GM12891 (cell line): ENCODE data around the gene IMMP2L.

Source experiments
- DNase-seq: peaks from one replicate; pipeline ENCODE4 v3.0.0; 2011; ENCODE audit warnings: low spot score; ENCODE audit not compliant: insufficient read length
- FAIRE-seq: peaks from 2 replicates; lab custom pipeline; 2011; peaks lifted over from hg19 to GRCh38; lab: Jason Lieb, UNC
- PAX5 ChIP-seq: IDR thresholded peaks from 2 replicates; pipeline ENCODE4 v1.6.1; 2011; ENCODE audit warnings: low read length, moderate library complexity, mild to moderate bottlenecking; ENCODE audit not compliant: insufficient read depth, severe bottlenecking
- POLR2A ChIP-seq: IDR thresholded peaks from 2 replicates; pipeline ENCODE4 v1.6.1; 2011; ENCODE audit warnings: low read depth, low read length, control low read depth
- POLR2AphosphoS5 ChIP-seq: IDR thresholded peaks from 2 replicates; pipeline ENCODE4 v1.6.1; 2011; ENCODE audit warnings: low read depth, low read length, control low read depth
- POU2F2 ChIP-seq: IDR thresholded peaks from 2 replicates; pipeline ENCODE4 v1.6.1; 2011; ENCODE audit warnings: low read depth, mild to moderate bottlenecking, control low read depth, low read length, moderate library complexity
- SPI1 ChIP-seq: IDR thresholded peaks from 2 replicates; pipeline ENCODE4 v1.6.1; 2011; ENCODE audit warnings: low read depth, low read length, control low read depth
- TAF1 ChIP-seq: IDR thresholded peaks from 2 replicates; pipeline ENCODE4 v1.6.1; 2011; ENCODE audit warnings: low read depth, low read length, control low read depth

Gene IMMP2L

DNA sequence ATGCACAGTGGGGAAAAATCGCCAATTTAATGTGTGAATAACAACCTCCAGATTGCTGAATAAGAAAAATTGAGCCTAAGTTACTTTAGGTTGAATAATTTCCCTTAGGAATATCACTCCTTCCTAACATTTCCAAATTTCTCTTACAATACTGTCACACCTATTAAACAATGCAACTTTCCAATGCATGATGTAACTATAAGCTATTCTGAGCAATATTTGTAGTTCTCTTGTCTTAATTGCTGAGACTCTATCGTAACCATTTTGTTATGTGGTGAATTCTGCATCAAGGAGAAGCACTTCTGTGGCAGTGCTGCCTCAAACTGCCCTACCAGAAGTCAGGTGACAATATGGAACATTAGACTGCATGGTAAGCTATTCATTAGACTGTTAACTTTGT lies 858.1 kb downstream of the IMMP2L start:
- DNase-seq, result no peak
- no peak for FAIRE-seq

DNA sequence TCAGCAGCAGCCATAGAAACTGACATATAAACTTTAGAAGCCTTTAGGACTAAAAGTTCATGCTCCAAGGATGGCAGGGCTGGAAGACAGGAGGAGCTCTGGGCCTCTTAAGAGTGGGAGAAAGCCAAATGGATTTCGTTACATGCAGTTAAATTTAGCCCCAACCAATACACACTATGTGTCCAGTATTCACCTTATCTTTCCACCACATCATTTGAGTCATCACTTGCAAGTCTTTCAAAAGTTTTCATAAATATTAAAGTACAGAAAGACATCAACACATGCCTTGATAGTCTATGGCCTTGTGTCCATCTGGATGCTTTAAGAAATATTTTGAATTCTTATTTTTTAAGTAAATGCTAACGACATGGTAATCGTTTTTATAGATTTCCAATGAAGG lies 863.7 kb downstream of the IMMP2L start:
- DNase-seq, result no peak
- TF ChIP-seq POU2F2 (no peak), POLR2A (no peak), POLR2AphosphoS5 (no peak), PAX5 (no peak), TAF1 (no peak), SPI1 (no peak)
- FAIRE-seq, result no peak

More for the DNA sequence above, 858.1 kb downstream of the IMMP2L start:
- no peak for TF ChIP-seq SPI1
- no peak for TF ChIP-seq POU2F2
- no peak for TF ChIP-seq POLR2AphosphoS5
- TF ChIP-seq PAX5, result no peak
- TF ChIP-seq TAF1, result no peak
- TF ChIP-seq POLR2A, result no peak

DNA sequence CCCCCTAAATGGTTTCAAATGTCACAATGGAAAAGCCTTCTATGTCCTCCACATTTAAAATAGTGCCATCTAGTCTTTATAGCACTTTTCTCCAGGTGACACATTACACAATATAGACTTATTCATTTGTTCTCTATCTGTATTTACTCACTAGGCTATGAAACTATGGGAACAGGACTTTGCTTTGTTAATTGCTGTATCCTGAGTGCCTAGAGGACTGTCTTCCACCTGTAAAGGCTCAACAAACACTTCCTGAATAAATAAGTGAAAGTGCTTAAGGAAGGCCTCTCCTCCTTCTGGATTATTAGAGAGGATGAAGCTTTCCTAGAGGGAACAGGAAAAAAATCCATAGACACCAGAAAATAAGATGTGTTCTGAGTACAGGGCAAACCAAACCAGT lies 868.9 kb downstream of the IMMP2L start:
- TF ChIP-seq POU2F2, result no peak
- TF ChIP-seq SPI1, result no peak
- no peak for TF ChIP-seq POLR2AphosphoS5
- no peak for TF ChIP-seq POLR2A
- TF ChIP-seq PAX5, result no peak
- DNase-seq (no peak), FAIRE-seq (no peak)

DNA sequence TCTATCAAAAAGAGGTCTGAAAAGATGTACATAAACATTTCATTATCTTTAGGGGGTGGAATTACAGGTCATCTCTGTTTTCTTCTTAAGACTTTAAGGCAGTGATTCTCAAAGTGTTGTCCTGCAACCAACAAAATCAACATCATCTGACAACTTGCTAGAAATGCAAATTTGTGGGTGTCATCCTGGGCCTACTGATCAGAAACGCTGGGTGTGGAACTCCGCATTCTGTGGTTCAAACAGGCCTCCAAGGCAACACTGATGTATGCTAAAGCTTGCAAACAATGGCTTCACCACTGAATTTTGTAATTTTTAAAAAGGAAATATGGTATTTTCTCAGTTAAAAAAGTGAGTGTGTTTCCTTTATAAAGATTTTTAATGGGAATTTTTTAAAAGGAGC lies 873.4 kb downstream of the IMMP2L start:
- DNase-seq (no peak), FAIRE-seq (no peak)
- TF ChIP-seq POU2F2 (no peak), POLR2A (no peak), SPI1 (no peak), TAF1 (no peak), POLR2AphosphoS5 (no peak), PAX5 (no peak)

DNA sequence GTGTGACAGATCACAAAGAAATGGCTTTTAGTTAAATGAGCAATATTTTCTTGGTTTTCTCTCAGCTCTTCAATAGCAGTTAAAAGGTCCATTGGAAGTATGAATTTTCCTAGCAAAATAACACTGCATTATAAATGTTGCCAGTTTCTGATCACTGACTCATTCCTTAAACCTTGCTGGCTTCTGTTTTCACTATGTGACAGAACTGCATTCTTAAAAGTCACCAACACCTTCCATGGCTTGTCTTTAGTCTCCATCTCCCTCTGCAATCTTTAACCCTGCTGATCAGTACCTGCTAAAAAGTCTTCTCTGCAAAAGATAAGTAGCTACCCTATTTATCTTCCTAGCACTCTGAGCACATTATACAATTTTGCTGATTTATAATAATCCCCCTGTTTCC lies 876.4 kb downstream of the IMMP2L start:
- TF ChIP-seq POLR2A, result no peak
- no peak for FAIRE-seq
- no peak for DNase-seq

DNA sequence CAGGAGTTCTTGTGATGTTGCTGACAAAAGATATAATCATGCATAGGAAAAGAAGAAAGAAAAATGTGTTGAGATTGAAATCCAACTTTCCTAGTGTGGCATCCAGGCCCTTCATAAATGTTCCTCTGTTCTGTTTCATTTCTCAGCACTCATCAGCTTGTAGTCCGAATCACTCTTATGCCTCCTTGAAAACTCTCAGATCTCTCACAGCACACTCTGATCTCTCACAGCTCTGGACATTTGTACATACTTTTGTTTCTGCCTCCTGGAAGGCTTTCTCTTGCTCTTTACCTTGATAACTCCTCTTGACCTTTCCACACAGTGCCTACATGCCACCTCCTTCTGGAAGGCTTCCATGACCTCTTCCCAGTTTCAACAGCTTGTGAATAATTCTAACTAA lies 880.4 kb downstream of the IMMP2L start:
- DNase-seq (no peak), FAIRE-seq (no peak)
- TF ChIP-seq POLR2AphosphoS5 (no peak), SPI1 (no peak), POLR2A (no peak), PAX5 (no peak), POU2F2 (no peak), TAF1 (no peak)

DNA sequence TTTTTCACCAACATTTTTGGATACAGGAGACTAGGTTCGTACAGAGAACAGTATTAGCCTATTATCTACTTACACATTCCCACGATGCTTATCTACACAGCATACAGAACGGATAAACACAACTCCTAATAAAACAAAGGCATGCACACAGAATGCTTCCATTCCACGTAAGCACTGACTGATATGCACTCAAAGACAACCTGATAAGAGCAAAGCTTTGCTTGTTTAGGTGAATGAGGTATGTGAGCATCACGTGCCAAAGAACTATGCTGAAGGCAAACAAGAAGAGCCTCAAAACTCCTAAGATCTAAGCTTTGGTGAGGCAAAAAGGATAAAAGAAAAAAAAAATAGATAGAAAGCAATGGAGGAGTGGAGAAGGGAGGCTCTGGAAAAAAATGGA lies 884.9 kb downstream of the IMMP2L start:
- TF ChIP-seq POLR2A (no peak), POU2F2 (no peak), TAF1 (no peak), SPI1 (no peak), POLR2AphosphoS5 (no peak), PAX5 (no peak)
- no peak for FAIRE-seq
- DNase-seq, result no peak

DNA sequence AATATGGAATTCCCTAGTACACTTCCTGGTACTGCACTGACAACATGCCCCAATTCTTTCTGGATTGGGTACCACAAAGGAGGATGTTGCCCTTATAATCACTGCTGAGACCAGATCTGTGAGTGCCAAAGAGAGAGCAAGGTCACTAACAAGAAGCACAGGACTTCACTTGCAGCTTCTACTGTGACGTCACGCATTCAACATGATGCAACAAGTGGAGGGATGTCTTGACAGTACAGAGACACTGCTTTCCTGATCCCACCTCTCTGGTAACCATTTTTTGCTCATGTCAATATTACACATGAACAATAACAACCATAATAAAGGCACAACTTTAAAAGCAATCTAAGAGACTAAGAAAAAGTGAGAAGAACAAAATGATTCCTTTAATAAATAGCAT lies 885.5 kb downstream of the IMMP2L start:
- TF ChIP-seq TAF1, result no peak
- DNase-seq (no peak), FAIRE-seq (no peak)

DNA sequence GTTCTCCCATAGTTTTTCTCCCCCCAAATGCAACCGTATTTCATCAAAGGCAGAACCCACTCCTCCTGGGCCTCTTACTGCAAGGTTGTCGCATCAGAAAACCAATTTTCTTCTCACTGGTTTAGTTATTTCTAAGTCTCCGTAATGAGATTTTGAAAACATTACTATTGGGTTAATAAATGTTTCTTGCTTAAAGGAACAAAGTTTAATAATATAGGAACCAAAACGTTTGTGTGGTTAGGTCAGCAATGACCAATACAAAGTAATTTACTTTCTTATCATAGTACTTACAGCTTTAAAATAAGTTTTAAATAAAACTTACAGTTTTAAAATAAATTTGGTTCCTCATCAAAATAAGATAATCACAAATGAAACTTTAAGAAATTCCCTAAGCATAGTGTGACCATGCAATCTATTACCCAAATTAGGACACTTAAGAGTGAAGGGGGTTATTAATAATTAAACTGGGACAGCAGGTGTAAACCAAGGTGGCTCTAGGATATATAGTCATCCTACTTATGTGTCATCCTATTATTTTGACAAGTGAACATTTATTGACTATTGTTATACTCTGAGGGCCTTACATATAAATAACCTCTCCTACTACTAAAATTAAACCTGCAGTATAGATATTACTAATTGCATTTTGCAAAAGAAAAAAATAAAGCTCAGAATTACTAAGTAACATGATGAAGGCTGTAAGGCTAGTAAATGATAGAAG lies 886.7 kb downstream of the IMMP2L start:
- no peak for DNase-seq
- no peak for FAIRE-seq
- TF ChIP-seq POLR2AphosphoS5 (no peak), TAF1 (no peak), PAX5 (no peak)

DNA sequence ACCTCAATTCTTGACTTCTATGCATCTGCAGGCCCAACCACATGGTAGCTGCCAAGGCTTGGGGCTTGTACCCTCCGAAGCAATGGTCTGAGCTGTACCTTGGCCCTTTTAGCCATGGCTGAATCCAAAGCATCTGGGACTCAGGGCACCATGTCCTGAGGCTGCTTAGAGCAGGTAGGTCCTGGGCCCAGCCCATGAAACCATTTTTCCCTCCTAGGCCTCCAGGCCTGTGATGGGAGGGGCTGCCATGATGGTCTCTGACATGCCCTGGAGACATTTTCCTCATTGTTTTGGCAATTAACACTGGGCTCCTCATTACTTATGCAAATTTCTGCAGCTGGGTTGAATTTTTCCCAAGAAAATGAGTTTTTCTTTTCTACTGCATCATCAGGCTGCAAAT lies 889.1 kb downstream of the IMMP2L start:
- DNase-seq (no peak), FAIRE-seq (no peak)
- no peak for TF ChIP-seq TAF1

DNA sequence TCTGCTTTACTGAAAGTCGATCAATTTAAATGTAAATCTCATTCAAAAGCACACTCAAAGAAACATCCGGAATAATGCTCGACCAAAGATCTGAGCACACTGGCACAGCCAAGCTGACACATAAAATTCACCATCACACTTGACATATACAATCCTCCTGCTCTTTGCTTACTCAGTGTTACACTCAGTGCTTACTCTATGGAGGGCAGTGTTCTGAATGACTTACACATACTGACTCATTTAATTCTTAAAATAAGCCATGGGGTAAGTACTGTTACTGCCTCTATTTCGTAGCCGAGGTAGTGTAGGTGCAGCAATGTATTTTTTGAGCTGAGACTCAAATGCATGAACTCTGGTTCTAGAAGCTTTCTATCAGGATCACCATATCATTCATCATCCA lies 892.9 kb downstream of the IMMP2L start:
- TF ChIP-seq POU2F2 (no peak), POLR2A (no peak), SPI1 (no peak), TAF1 (no peak)
- DNase-seq (no peak), FAIRE-seq (no peak)
